ENCODE results near the gene HLA-DMB.
A peak's percentile ranks its signal among the peaks of the same experiment; 100 is the strongest.

HLA-DMB gene

GRCh38 chr6:32894085-32895005 lies 46.5 kb downstream of the HLA-DMB start:
- 0 to 1% methylated on average over 50 to 51 of the region's 61 CpGs for WGBS, 2 experiments (ENCODE audit: insufficient coverage in 2 of 2)
- H3K27ac ChIP-seq (ENCODE audit: low read depth, low read length, severe bottlenecking) = peak overlapping the region; percentile 81
- H3K36me3 ChIP-seq (ENCODE audit: control insufficient read depth, insufficient read depth, low read length) = peaks cover 9% of the 10 kb centered on the region

GRCh38 chr6:32890831-32891230 lies 50.0 kb downstream of the HLA-DMB start:
- no peaks in the 10 kb centered on the region for H3K36me3 ChIP-seq (ENCODE audit: control insufficient read depth, insufficient read depth, low read length)
- peaks cover 5% of the 10 kb centered on the region for H3K4me1 ChIP-seq (ENCODE audit: control insufficient read depth, insufficient read depth, low read length, poor library complexity, severe bottlenecking)
- no CpG with 5 or more reads among the region's 1 CpG for WGBS, 2 experiments (ENCODE audit: insufficient coverage in 2 of 2)
- no peak overlapping the region for H3K4me3 ChIP-seq (ENCODE audit: extremely low read depth, insufficient read depth, low read length, poor library complexity, severe bottlenecking)
- no peak overlapping the region for H3K27ac ChIP-seq (ENCODE audit: low read depth, low read length, severe bottlenecking)
- H3K9me3 ChIP-seq (ENCODE audit: control insufficient read depth, low read length) = no peaks in the 10 kb centered on the region

More at GRCh38 chr6:32894085-32895005, 46.5 kb downstream of the HLA-DMB start:
- peaks cover 10% of the 10 kb centered on the region for H3K4me1 ChIP-seq (ENCODE audit: control insufficient read depth, insufficient read depth, low read length, poor library complexity, severe bottlenecking)
- H3K9me3 ChIP-seq (ENCODE audit: control insufficient read depth, low read length) = no peaks in the 10 kb centered on the region
- peak overlapping the region; percentile 59 for H3K4me3 ChIP-seq (ENCODE audit: extremely low read depth, insufficient read depth, low read length, poor library complexity, severe bottlenecking)

GRCh38 chr6:32889533-32889932 lies 51.3 kb downstream of the HLA-DMB start:
- H3K4me1 ChIP-seq (ENCODE audit: control insufficient read depth, insufficient read depth, low read length, poor library complexity, severe bottlenecking) = no peaks in the 10 kb centered on the region
- no peak overlapping the region for H3K4me3 ChIP-seq (ENCODE audit: extremely low read depth, insufficient read depth, low read length, poor library complexity, severe bottlenecking)
- no peak overlapping the region for H3K27ac ChIP-seq (ENCODE audit: low read depth, low read length, severe bottlenecking)
- no peaks in the 10 kb centered on the region for H3K36me3 ChIP-seq (ENCODE audit: control insufficient read depth, insufficient read depth, low read length)
- H3K9me3 ChIP-seq (ENCODE audit: control insufficient read depth, low read length) = no peaks in the 10 kb centered on the region
- WGBS, 2 experiments (ENCODE audit: insufficient coverage in 2 of 2) = 40% methylated on average over 1 of the region's 1 CpG; no CpG with 5 or more reads in 1 of the 2 experiments

GRCh38 chr6:32888576-32888975 lies 52.3 kb downstream of the HLA-DMB start:
- Histone ChIP-seq H3K4me3 (ENCODE audit: extremely low read depth, insufficient read depth, low read length, poor library complexity, severe bottlenecking) (no peak overlapping the region), H3K4me1 (ENCODE audit: control insufficient read depth, insufficient read depth, low read length, poor library complexity, severe bottlenecking) (no peaks in the 10 kb centered on the region), H3K36me3 (ENCODE audit: control insufficient read depth, insufficient read depth, low read length) (no peaks in the 10 kb centered on the region), H3K27ac (ENCODE audit: low read depth, low read length, severe bottlenecking) (no peak overlapping the region), H3K9me3 (ENCODE audit: control insufficient read depth, low read length) (no peaks in the 10 kb centered on the region)
- WGBS, 2 experiments (ENCODE audit: insufficient coverage in 2 of 2) = 60 to 100% methylated on average over 1 to 2 of the region's 2 CpGs

- H3K4me1 ChIP-seq (ENCODE audit: control insufficient read depth, insufficient read depth, low read length, poor library complexity, severe bottlenecking) = no peaks in the 10 kb centered on the region
- H3K27ac ChIP-seq (ENCODE audit: low read depth, low read length, severe bottlenecking) = no peak overlapping the region
- no peaks in the 10 kb centered on the region for H3K36me3 ChIP-seq (ENCODE audit: control insufficient read depth, insufficient read depth, low read length)
- WGBS, 2 experiments (ENCODE audit: insufficient coverage in 2 of 2) = 75 to 100% methylated on average over 3 to 4 of the region's 5 CpGs
- no peak overlapping the region for H3K4me3 ChIP-seq (ENCODE audit: extremely low read depth, insufficient read depth, low read length, poor library complexity, severe bottlenecking)
- no peaks in the 10 kb centered on the region for H3K9me3 ChIP-seq (ENCODE audit: control insufficient read depth, low read length)
Measured at GRCh38 chr6:32887616-32888015, 53.2 kb downstream of the HLA-DMB start.

- no peaks in the 10 kb centered on the region for H3K4me1 ChIP-seq (ENCODE audit: control insufficient read depth, insufficient read depth, low read length, poor library complexity, severe bottlenecking)
- no peaks in the 10 kb centered on the region for H3K36me3 ChIP-seq (ENCODE audit: control insufficient read depth, insufficient read depth, low read length)
- H3K27ac ChIP-seq (ENCODE audit: low read depth, low read length, severe bottlenecking) = no peak overlapping the region
- WGBS, 2 experiments (ENCODE audit: insufficient coverage in 2 of 2) = 73 to 83% methylated on average over 3 of the region's 3 CpGs
- no peaks in the 10 kb centered on the region for H3K9me3 ChIP-seq (ENCODE audit: control insufficient read depth, low read length)
- H3K4me3 ChIP-seq (ENCODE audit: extremely low read depth, insufficient read depth, low read length, poor library complexity, severe bottlenecking) = no peak overlapping the region
Measured at GRCh38 chr6:32886681-32887383, 54.0 kb downstream of the HLA-DMB start.

GRCh38 chr6:32885698-32886286 lies 55.0 kb downstream of the HLA-DMB start:
- Histone ChIP-seq H3K4me1 (ENCODE audit: control insufficient read depth, insufficient read depth, low read length, poor library complexity, severe bottlenecking) (no peaks in the 10 kb centered on the region), H3K4me3 (ENCODE audit: extremely low read depth, insufficient read depth, low read length, poor library complexity, severe bottlenecking) (no peak overlapping the region), H3K9me3 (ENCODE audit: control insufficient read depth, low read length) (no peaks in the 10 kb centered on the region), H3K27ac (ENCODE audit: low read depth, low read length, severe bottlenecking) (no peak overlapping the region), H3K36me3 (ENCODE audit: control insufficient read depth, insufficient read depth, low read length) (no peaks in the 10 kb centered on the region)
- WGBS, 2 experiments (ENCODE audit: insufficient coverage in 2 of 2) = no CpG with 5 or more reads among the region's 4 CpGs
